Lung (tissue), 12 donors: ENCODE results near the gene GH1. TPM values are rescaled to one million over a fixed set of nuclear protein-coding genes. Genes with fewer than 3 reads are reported as not detected.

ENCODE experiments used
- ATAC-seq: fragments of 200-7000 bp; cut with Tn5 transposase; one replicate; pipeline ENCODE4 v1.9.1; 2020; ENCODE audit warnings: moderate number of reproducible peaks; ENCODE audit not compliant: insufficient read depth, low FRiP score
- DNase-seq, 3 donors: peaks; one replicate each; pipeline ENCODE4 v3.0.0-alpha.2; 2013 to 2017
- H3K27ac ChIP-seq, 2 donors: one replicate each; pipeline ENCODE4 v1.5.1; 2013; ENCODE audit warnings: mild to moderate bottlenecking in 2 of 2, moderate library complexity in 2 of 2, control low read depth in 1 of 2, inconsistent platforms in 1 of 2, low read depth in 1 of 2, low read length in 1 of 2
- H3K27me3 ChIP-seq, 3 donors: one replicate each; pipeline ENCODE4 v1.5.1; 2013; ENCODE audit warnings: low read length in 2 of 3; ENCODE audit not compliant: control insufficient read depth in 3 of 3, insufficient read depth in 3 of 3
- H3K36me3 ChIP-seq, 4 donors: one replicate each; pipeline ENCODE4 v1.5.1; 2013; ENCODE audit warnings: low read length in 4 of 4, mild to moderate bottlenecking in 1 of 4, moderate library complexity in 1 of 4; ENCODE audit not compliant: control insufficient read depth in 4 of 4, insufficient read depth in 4 of 4
- H3K4me1 ChIP-seq, 5 donors: one replicate each; pipeline ENCODE4 v1.5.1; 2013; ENCODE audit warnings: low read length in 5 of 5, mild to moderate bottlenecking in 2 of 5, moderate library complexity in 1 of 5; ENCODE audit not compliant: control insufficient read depth in 5 of 5, insufficient read depth in 5 of 5
- H3K4me3 ChIP-seq: one replicate; pipeline ENCODE4 v1.5.1; 2013; ENCODE audit warnings: mild to moderate bottlenecking, control low read depth, moderate library complexity
- H3K9ac ChIP-seq, 2 donors: one replicate each; pipeline ENCODE4 v1.5.1; 2013; ENCODE audit warnings: low read length in 2 of 2, control low read depth in 1 of 2; ENCODE audit not compliant: insufficient read depth in 1 of 2
- H3K9me3 ChIP-seq, 4 donors: one replicate each; pipeline ENCODE4 v1.5.1; 2013; ENCODE audit warnings: low read length in 3 of 4, mild to moderate bottlenecking in 1 of 4, moderate library complexity in 1 of 4; ENCODE audit not compliant: control insufficient read depth in 4 of 4, insufficient read depth in 3 of 4
- WGBS, 2 donors: extraction: QIAGEN DNeasy Blood & Tissue Kit; methylation state at CpG; one replicate each; pipeline ENCODE4 v1.1.7; 2013; 5-methylcytosine and 5-hydroxymethylcytosine counted together
- polyA plus RNA-seq, 2 donors: library from polyadenylated mRNA; stranded (reverse); fragments of 200-250 nt; gene quantifications; one replicate each; pipeline ENCODE4 v1.2.1, GENCODE V29; 2013
- total RNA-seq, 2 donors: library from RNA; depleted of rRNA in 1 of 2; stranded (reverse); fragments of >200 nt in 1 of 2; gene quantifications; one replicate each; pipeline ENCODE4 v1.2.1, GENCODE V29; 2014 to 2021
- TF ChIP-seq, protein P1 (sequence below): IDR thresholded peaks from 2 replicates; pipeline ENCODE4 v1.5.1; 2012; ENCODE audit warnings: mild to moderate bottlenecking; ENCODE audit errors: control extremely low read depth, extremely low read depth
- donor health status: control.
- donor health status: control.
- donor health status: Bipolar disorder and iron deficiency.
- donor health status: healthy.
- donor health status: DM: yes; HTN: yes; CAD: no.

The GH1 gene
- total and polyA plus RNA-seq, 4 donors: not detected

- Histone ChIP-seq H3K27me3 (no peaks in the 10 kb centered on the region), H3K4me3 (no peak overlapping the region), H3K36me3 (no peaks in the 10 kb centered on the region), H3K9me3 (no peaks in the 10 kb centered on the region), H3K9ac (no peak overlapping the region), H3K27ac (no peak overlapping the region), H3K4me1 (peaks cover 0 to 4% (median 0%) of the 10 kb centered on the region in 5 donors)
- ATAC-seq: no peak
- WGBS, 2 donors: 95 to 97% methylated on average over 21 of the region's 21 CpGs
- TF ChIP-seq, protein P1, sequence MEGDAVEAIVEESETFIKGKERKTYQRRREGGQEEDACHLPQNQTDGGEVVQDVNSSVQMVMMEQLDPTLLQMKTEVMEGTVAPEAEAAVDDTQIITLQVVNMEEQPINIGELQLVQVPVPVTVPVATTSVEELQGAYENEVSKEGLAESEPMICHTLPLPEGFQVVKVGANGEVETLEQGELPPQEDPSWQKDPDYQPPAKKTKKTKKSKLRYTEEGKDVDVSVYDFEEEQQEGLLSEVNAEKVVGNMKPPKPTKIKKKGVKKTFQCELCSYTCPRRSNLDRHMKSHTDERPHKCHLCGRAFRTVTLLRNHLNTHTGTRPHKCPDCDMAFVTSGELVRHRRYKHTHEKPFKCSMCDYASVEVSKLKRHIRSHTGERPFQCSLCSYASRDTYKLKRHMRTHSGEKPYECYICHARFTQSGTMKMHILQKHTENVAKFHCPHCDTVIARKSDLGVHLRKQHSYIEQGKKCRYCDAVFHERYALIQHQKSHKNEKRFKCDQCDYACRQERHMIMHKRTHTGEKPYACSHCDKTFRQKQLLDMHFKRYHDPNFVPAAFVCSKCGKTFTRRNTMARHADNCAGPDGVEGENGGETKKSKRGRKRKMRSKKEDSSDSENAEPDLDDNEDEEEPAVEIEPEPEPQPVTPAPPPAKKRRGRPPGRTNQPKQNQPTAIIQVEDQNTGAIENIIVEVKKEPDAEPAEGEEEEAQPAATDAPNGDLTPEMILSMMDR: no peak
- no peak for DNase-seq
Measured at GRCh38 chr17:63942309-63942985, 23.8 kb upstream of the GH1 start.

DNA sequence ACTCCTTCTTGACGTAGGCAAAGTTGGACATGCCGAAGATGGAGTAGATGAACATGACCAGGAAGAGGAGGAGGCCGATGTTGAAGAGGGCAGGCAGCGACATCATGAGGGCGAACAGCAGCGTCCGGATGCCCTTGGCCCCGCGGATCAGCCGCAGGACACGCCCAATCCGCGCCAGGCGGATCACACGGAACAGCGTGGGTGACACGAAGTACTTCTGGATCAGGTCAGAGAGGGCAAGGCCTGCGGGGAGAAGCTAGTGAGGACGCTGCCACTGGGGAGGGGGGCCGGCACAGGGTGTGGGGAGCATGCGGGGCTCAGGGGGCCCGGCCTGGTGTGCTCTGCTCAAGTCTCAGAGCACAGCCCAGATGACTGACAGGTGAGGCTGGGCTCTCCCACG lies 23.1 kb upstream of the GH1 start:
- no peaks in the 10 kb centered on the region for H3K9me3 ChIP-seq
- TF ChIP-seq, protein P1: no peak
- no peaks in the 10 kb centered on the region for H3K27me3 ChIP-seq
- H3K4me3 ChIP-seq: no peak overlapping the region
- H3K27ac ChIP-seq: no peak overlapping the region
- 94 to 98% methylated on average over 23 of the region's 23 CpGs for WGBS, 2 donors
- H3K9ac ChIP-seq: no peak overlapping the region
- DNase-seq (no peak), ATAC-seq (no peak)
- H3K4me1 ChIP-seq: peaks cover 0 to 4% (median 0%) of the 10 kb centered on the region in 5 donors
- no peaks in the 10 kb centered on the region for H3K36me3 ChIP-seq

GRCh38 chr17:63941162-63941561 lies 22.5 kb upstream of the GH1 start:
- Histone ChIP-seq H3K9me3 (no peaks in the 10 kb centered on the region), H3K27ac (no peak overlapping the region), H3K9ac (no peak overlapping the region), H3K4me1 (peaks cover 0 to 4% (median 0%) of the 10 kb centered on the region in 5 donors), H3K4me3 (no peak overlapping the region), H3K27me3 (no peaks in the 10 kb centered on the region), H3K36me3 (no peaks in the 10 kb centered on the region)
- TF ChIP-seq, protein P1: no peak
- WGBS, 2 donors: 93 to 94% methylated on average over 12 of the region's 12 CpGs
- DNase-seq: no peak
- no peak for ATAC-seq

- Histone ChIP-seq H3K36me3 (no peaks in the 10 kb centered on the region), H3K4me3 (no peak overlapping the region), H3K4me1 (no peaks in the 10 kb centered on the region), H3K27me3 (no peaks in the 10 kb centered on the region), H3K9me3 (no peaks in the 10 kb centered on the region), H3K9ac (no peak overlapping the region), H3K27ac (no peak overlapping the region)
- TF ChIP-seq, protein P1: no peak
- no peak for DNase-seq
- ATAC-seq: no peak
- 96 to 97% methylated on average over 14 of the region's 14 CpGs for WGBS, 2 donors
Measured at GRCh38 chr17:63940584-63940983, 21.9 kb upstream of the GH1 start.
